HepG2 (cell line): ENCODE results near the gene FAM83C. TPM values are rescaled to one million over a fixed set of nuclear protein-coding genes. Genes with fewer than 3 reads are reported as not detected.

Source experiments
- CBX2 ChIP-seq, 2 experiments: fragments of 200-600 bp in 1 of 2; sonication (generic); formaldehyde crosslinking in 1 of 2; IDR thresholded peaks; 2 replicates each; pipeline versions ENCODE4 v1.7.0 to v1.8.1; 2018 to 2022; ENCODE audit warnings: low read depth in 2 of 2, low read length in 1 of 2, mild to moderate bottlenecking in 1 of 2, missing genetic modification reagents in 1 of 2
- EHMT2 ChIP-seq: fragments of 200-600 bp; sonication (generic); IDR thresholded peaks from 2 replicates; pipeline ENCODE4 v1.7.0; 2017; ENCODE audit warnings: antibody characterized with exemption, low read depth, low read length, borderline replicate concordance
- HNRNPL ChIP-seq: fragments of 200-400 bp; formaldehyde crosslinking; IDR thresholded peaks from 2 replicates; pipeline ENCODE4 v1.6.1; 2017; ENCODE audit warnings: mild to moderate bottlenecking, low read depth, low read length
- JUNB ChIP-seq: sonication (generic); formaldehyde crosslinking; IDR thresholded peaks from 2 replicates; pipeline ENCODE4 v1.8.0; 2022; ENCODE audit warnings: missing genetic modification reagents, mild to moderate bottlenecking, borderline replicate concordance
- MYPOP ChIP-seq: sonication (generic); formaldehyde crosslinking; IDR thresholded peaks from 2 replicates; pipeline ENCODE4 v1.8.1; 2023; ENCODE audit warnings: mild to moderate bottlenecking, moderate library complexity, missing genetic modification reagents
- NPAS2 ChIP-seq: sonication (generic); formaldehyde crosslinking; IDR thresholded peaks from 2 replicates; pipeline ENCODE4 v1.8.0; 2022; ENCODE audit warnings: mild to moderate bottlenecking, missing genetic modification reagents, borderline replicate concordance
- PHF5A ChIP-seq: IDR thresholded peaks from one replicate; pipeline ENCODE4 v1.6.1; 2018; ENCODE audit warnings: low read depth, missing genetic modification reagents; ENCODE audit not compliant: unreplicated experiment
- PITX1 ChIP-seq: sonication (generic); formaldehyde crosslinking; IDR thresholded peaks from 2 replicates; pipeline ENCODE4 v1.5.1; 2020; ENCODE audit warnings: mild to moderate bottlenecking, missing genetic modification reagents
- SIN3B ChIP-seq: fragments of 150-350 bp; IDR thresholded peaks from 2 replicates; pipeline ENCODE4 v1.6.1; 2014; ENCODE audit warnings: low read length
- THYN1 ChIP-seq: sonication (generic); formaldehyde crosslinking; IDR thresholded peaks from 2 replicates; pipeline ENCODE4 v1.8.1; 2023; ENCODE audit warnings: low read depth, mild to moderate bottlenecking, moderate library complexity, missing genetic modification reagents, borderline replicate concordance
- ZFP37 ChIP-seq: sonication (generic); formaldehyde crosslinking; IDR thresholded peaks from 2 replicates; pipeline ENCODE4 v1.4.0; 2020; ENCODE audit warnings: missing genetic modification reagents, borderline replicate concordance
- ZNF136 ChIP-seq: sonication (generic); formaldehyde crosslinking; IDR thresholded peaks from 2 replicates; pipeline ENCODE4 v1.8.1; 2022; ENCODE audit warnings: low read depth, mild to moderate bottlenecking, moderate library complexity, missing genetic modification reagents
- ZNF142 ChIP-seq: sonication (generic); formaldehyde crosslinking; IDR thresholded peaks from 2 replicates; pipeline ENCODE4 v1.4.0; 2020; ENCODE audit warnings: missing genetic modification reagents
- ZNF24 ChIP-seq: fragments of 450-650 bp; IDR thresholded peaks from 2 replicates; pipeline ENCODE4 v1.6.1; 2017; ENCODE audit warnings: antibody characterized with exemption, mild to moderate bottlenecking
- ZNF253 ChIP-seq: sonication (generic); formaldehyde crosslinking; IDR thresholded peaks from 2 replicates; pipeline ENCODE4 v1.8.0; 2022; ENCODE audit warnings: mild to moderate bottlenecking, missing genetic modification reagents, borderline replicate concordance
- ZNF34 ChIP-seq: sonication (generic); formaldehyde crosslinking; IDR thresholded peaks from 2 replicates; pipeline ENCODE4 v1.4.0; 2020; ENCODE audit warnings: mild to moderate bottlenecking, missing genetic modification reagents, borderline replicate concordance
- ZNF431 ChIP-seq: sonication (generic); formaldehyde crosslinking; IDR thresholded peaks from 2 replicates; pipeline ENCODE4 v1.9.0; 2022; ENCODE audit warnings: missing genetic modification reagents, low read depth, mild to moderate bottlenecking, borderline replicate concordance
- ZNF441 ChIP-seq: sonication (generic); formaldehyde crosslinking; IDR thresholded peaks from 2 replicates; pipeline ENCODE4 v1.7.0; 2021; ENCODE audit warnings: missing genetic modification reagents, borderline replicate concordance
- ZNF597 ChIP-seq: sonication (generic); formaldehyde crosslinking; IDR thresholded peaks from 2 replicates; pipeline ENCODE4 v1.5.0; 2020; ENCODE audit warnings: missing genetic modification reagents
- ZSCAN20 ChIP-seq: sonication (generic); formaldehyde crosslinking; IDR thresholded peaks from 2 replicates; pipeline ENCODE4 v1.4.0; 2020; ENCODE audit warnings: missing genetic modification reagents, mild to moderate bottlenecking, borderline replicate concordance
- polyA plus RNA-seq, 8 experiments: library from polyadenylated mRNA; depleted of rRNA in 3 of 8; stranded (reverse) in 7 of 8; unstranded in 1 of 8; fragments of >200 nt; fragmentation: Illumina TruSeq in 4 of 8; extraction: Trizol in 4 of 8; gene quantifications; 2 replicates each; pipeline versions ENCODE4 v1.2.1 to v1.2.3, GENCODE V29; 2011 to 2016; ENCODE audit warnings: low read depth in 4 of 8, missing spikeins in 1 of 8, mixed read lengths in 1 of 8; ENCODE audit not compliant: insufficient read depth in 1 of 8
- total RNA-seq, 5 experiments: library from RNA; depleted of rRNA; stranded (reverse); fragments of >200 nt; fragmentation: Illumina TruSeq; extraction: Trizol; gene quantifications; 2 replicates each; pipeline ENCODE4 v1.2.3, GENCODE V29; 2016; ENCODE audit warnings: low read depth in 1 of 5

FAM83C gene
- total and polyA plus RNA-seq, 2 of the 13 experiments (the other 11 are each of a cell fraction or from before 2014, with no cell fraction given) = 0.04 TPM; not detected in 1

- TF ChIP-seq ZNF431 (CRISPR knock-in tag) (no peak), ZNF597 (no peak), MYPOP (CRISPR knock-in tag) (no peak), HNRNPL (no peak), EHMT2 (no peak), JUNB (CRISPR knock-in tag) (peak; percentile 85; the same call in 1 of the 2 replicates), PHF5A (CRISPR knock-in tag) (no peak), THYN1 (CRISPR knock-in tag) (no peak), ZSCAN20 (no peak), SIN3B (no peak), ZNF24 (0 out of 2 replicates have a peak, but pooled peaks have one; percentile 40), PITX1 (no peak), ZNF441 (CRISPR knock-in tag) (no peak), ZNF34 (CRISPR knock-in tag) (no peak), NPAS2 (CRISPR knock-in tag) (no peak), ZNF253 (CRISPR knock-in tag) (no peak), ZNF136 (CRISPR knock-in tag) (no peak), CBX2 (IDR thresholded peaks at IDR 0.05; ENCODE audit: low read depth, low read length) (no peak), CBX2 (CRISPR knock-in tag; IDR thresholded peaks at IDR 0.05; ENCODE audit: low read depth) (no peak), ZNF142 (CRISPR knock-in tag) (no peak), ZFP37 (CRISPR knock-in tag) (no peak)
Measured at GRCh38 chr20:35305682-35306556, 13.7 kb upstream of the FAM83C start (continued).
